Measurements from ENCODE around the gene DCUN1D2.
"Not testable (repeated sequence)": the region's sequence is repeated elsewhere in the genome, so short reads cannot be mapped to it uniquely, and the experiment has no call there.

DNA sequence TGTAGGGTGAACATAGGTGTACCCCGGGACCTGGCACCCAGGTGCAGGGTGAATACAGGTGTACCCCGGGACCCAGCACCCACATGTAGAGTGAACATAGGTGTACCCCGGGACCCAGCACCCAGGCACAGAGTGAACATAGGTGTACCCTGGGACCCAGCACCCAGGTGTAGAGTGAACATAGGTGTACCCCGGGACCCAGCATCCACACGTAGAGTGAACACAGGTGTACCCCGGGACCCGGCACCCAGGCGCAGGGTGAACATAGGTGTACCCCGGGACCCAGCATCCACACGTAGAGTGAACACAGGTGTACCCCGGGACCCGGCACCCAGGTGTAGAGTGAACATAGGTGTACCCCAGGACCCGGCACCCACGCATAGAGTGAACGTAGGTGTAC lies 54.6 kb downstream of the DCUN1D2 start:
- TF ChIP-seq CTCF (IDR thresholded peaks at IDR 0.05 in 8 of 11, conservative IDR thresholded peaks at IDR 0.05 in 3 of 11); POLR2A (IDR thresholded peaks at IDR 0.05); POLR2AphosphoS5 (IDR thresholded peaks at IDR 0.05): not testable (repeated sequence)

All from spleen (tissue), 7 donors.